HepG2 (cell line): ENCODE measurements around the gene VAV2. TPM values are rescaled to one million over a fixed set of nuclear protein-coding genes. Genes with fewer than 3 reads are reported as not detected.

Experiments
- ELF3 ChIP-seq: IDR thresholded peaks from 2 replicates; pipeline ENCODE4 v1.6.1; 2016; ENCODE audit warnings: missing genetic modification reagents, missing compliant biosample characterization
- MED1 ChIP-seq: sonication (generic); formaldehyde crosslinking; IDR thresholded peaks from 2 replicates; pipeline ENCODE4 v1.4.0; 2020; ENCODE audit warnings: missing genetic modification reagents
- RCOR2 ChIP-seq: IDR thresholded peaks from 2 replicates; pipeline ENCODE4 v1.6.1; 2016; ENCODE audit warnings: missing biosample characterization, missing genetic modification reagents
- SNRNP70 ChIP-seq: fragments of 200-400 bp; formaldehyde crosslinking; IDR thresholded peaks from 2 replicates; pipeline ENCODE4 v1.6.1; 2017; ENCODE audit warnings: mild to moderate bottlenecking, low read depth, low read length, moderate library complexity
- ZFP1 ChIP-seq: IDR thresholded peaks from 2 replicates; pipeline ENCODE4 v1.6.1; 2016
- ZNF142 ChIP-seq: sonication (generic); formaldehyde crosslinking; IDR thresholded peaks from 2 replicates; pipeline ENCODE4 v1.4.0; 2020; ENCODE audit warnings: missing genetic modification reagents
- ZNF460 ChIP-seq: sonication (generic); formaldehyde crosslinking; IDR thresholded peaks from 2 replicates; pipeline ENCODE4 v1.5.1; 2020; ENCODE audit warnings: missing genetic modification reagents, mild to moderate bottlenecking, borderline replicate concordance
- ZNF557 ChIP-seq: sonication (generic); formaldehyde crosslinking; IDR thresholded peaks from 2 replicates; pipeline ENCODE4 v1.4.0; 2020; ENCODE audit warnings: missing genetic modification reagents
- ZNF562 ChIP-seq: sonication (generic); formaldehyde crosslinking; IDR thresholded peaks from 2 replicates; pipeline ENCODE4 v1.8.0; 2022; ENCODE audit warnings: missing genetic modification reagents, borderline replicate concordance
- ZNF737 ChIP-seq: sonication (generic); formaldehyde crosslinking; IDR thresholded peaks from 2 replicates; pipeline ENCODE4 v1.5.0; 2020; ENCODE audit warnings: missing genetic modification reagents, mild to moderate bottlenecking, borderline replicate concordance
- ZNF770 ChIP-seq: sonication (generic); formaldehyde crosslinking; IDR thresholded peaks from 2 replicates; pipeline ENCODE4 v1.5.0; 2020; ENCODE audit warnings: mild to moderate bottlenecking, missing genetic modification reagents
- polyA plus RNA-seq, 8 experiments: library from polyadenylated mRNA; depleted of rRNA in 3 of 8; stranded (reverse) in 7 of 8; unstranded in 1 of 8; fragments of >200 nt; fragmentation: Illumina TruSeq in 4 of 8; extraction: Trizol in 4 of 8; gene quantifications; 2 replicates each; pipeline versions ENCODE4 v1.2.1 to v1.2.3, GENCODE V29; 2011 to 2016; ENCODE audit warnings: low read depth in 4 of 8, missing spikeins in 1 of 8, mixed read lengths in 1 of 8; ENCODE audit not compliant: insufficient read depth in 1 of 8
- total RNA-seq, 5 experiments: library from RNA; depleted of rRNA; stranded (reverse); fragments of >200 nt; fragmentation: Illumina TruSeq; extraction: Trizol; gene quantifications; 2 replicates each; pipeline ENCODE4 v1.2.3, GENCODE V29; 2016; ENCODE audit warnings: low read depth in 1 of 5

The VAV2 gene
- total and polyA plus RNA-seq, 2 of the 13 experiments (the other 11 are each of a cell fraction or from before 2014, with no cell fraction given) = 22.5 to 22.9 TPM

- TF ChIP-seq ZNF142 (CRISPR knock-in tag) = 0 out of 2 replicates have a peak, but pooled peaks have one; percentile 67
- peak; percentile 62 for TF ChIP-seq RCOR2 (CRISPR knock-in tag)
- TF ChIP-seq ZNF557 (CRISPR knock-in tag) = peak; percentile 60; the same call in 1 of the 2 replicates
- TF ChIP-seq MED1 = peak; percentile 91
- no peak for TF ChIP-seq SNRNP70
- TF ChIP-seq ELF3 (CRISPR knock-in tag) = peak; percentile 68
- 0 out of 2 replicates have a peak, but pooled peaks have one; percentile 39 for TF ChIP-seq ZFP1 (CRISPR knock-in tag)
- no peak for TF ChIP-seq ZNF737 (CRISPR knock-in tag)
- TF ChIP-seq ZNF460 (CRISPR knock-in tag) = peak; percentile 86
- TF ChIP-seq ZNF562 = no peak
- TF ChIP-seq ZNF770 (CRISPR knock-in tag) = peak; percentile 94
These were observed 277.4 kb downstream of the VAV2 start (continued) for GRCh38 chr9:133714606-133715294.
